Hematopoietic multipotent progenitor cell treated with erythropoietin and hydrocortisone succinate and interleukin-3 and kit ligand, for 4 days (in vitro differentiated cells): Measurements from ENCODE around the gene ZBED6.

Experiments used
- DNase-seq: peaks from one replicate; pipeline ENCODE4 v3.0.0-alpha.2; 2015

ZBED6 gene

GRCh38 chr1:203842559-203842876, 47.1 kb downstream of the ZBED6 start:
- no peak for DNase-seq

- DNase-seq = no peak
Measured at GRCh38 chr1:203843435-203843834, 48.0 kb downstream of the ZBED6 start.
